MM.1S (cell line): Measurements from ENCODE around the gene NTSR1.

Experiments
- DNase-seq: peaks from one replicate; pipeline ENCODE4 v3.0.0-alpha.2; 2015
- H2AFZ ChIP-seq: fragments of 300-600 bp; sonication (generic); 2 replicates; pipeline ENCODE4 v1.6.0; 2016; ENCODE audit warnings: antibody characterized with exemption, low read length
- H3F3A ChIP-seq: fragments of 300-600 bp; sonication (generic); 2 replicates; pipeline ENCODE4 v1.6.1; 2016; ENCODE audit warnings: mild to moderate bottlenecking, antibody characterized with exemption, low read length, moderate library complexity, mixed read lengths; ENCODE audit not compliant: insufficient read depth
- H3K27ac ChIP-seq: fragments of 300-600 bp; sonication (generic); 2 replicates; pipeline ENCODE4 v1.5.1; 2016; ENCODE audit warnings: mild to moderate bottlenecking, low read length
- H3K27me3 ChIP-seq: fragments of 300-600 bp; sonication (generic); replicated peaks from 2 replicates; pipeline ENCODE4 v1.6.0; 2016; ENCODE audit warnings: low read length; ENCODE audit not compliant: insufficient read depth
- H3K36me3 ChIP-seq: fragments of 300-600 bp; sonication (generic); replicated peaks from 2 replicates; pipeline ENCODE4 v1.6.1; 2016; ENCODE audit warnings: mild to moderate bottlenecking, low read length, mixed read lengths; ENCODE audit not compliant: insufficient read depth
- H3K4me1 ChIP-seq: fragments of 300-600 bp; sonication (generic); 2 replicates; pipeline ENCODE4 v1.6.1; 2016; ENCODE audit warnings: low read length, mixed read lengths
- H3K4me2 ChIP-seq: fragments of 300-600 bp; sonication (generic); 2 replicates; pipeline ENCODE4 v1.6.0; 2016; ENCODE audit warnings: low read depth, low read length
- H3K4me3 ChIP-seq: fragments of 300-600 bp; sonication (generic); 2 replicates; pipeline ENCODE4 v1.5.1; 2016; ENCODE audit warnings: low read length, mixed read lengths
- H3K79me2 ChIP-seq: fragments of 300-600 bp; sonication (generic); 2 replicates; pipeline ENCODE4 v1.6.1; 2016; ENCODE audit warnings: mixed run types, low read length, mixed read lengths
- H3K9ac ChIP-seq: fragments of 300-600 bp; sonication (generic); 2 replicates; pipeline ENCODE4 v1.6.1; 2016; ENCODE audit warnings: low read length, mixed read lengths
- H3K9me2 ChIP-seq: fragments of 300-600 bp; sonication (generic); replicated peaks from 2 replicates; pipeline ENCODE4 v1.6.1; 2016; ENCODE audit warnings: mild to moderate bottlenecking, low read length, mixed read lengths; ENCODE audit not compliant: insufficient read depth
- H3K9me3 ChIP-seq: fragments of 300-600 bp; sonication (generic); replicated peaks from 2 replicates; pipeline ENCODE4 v1.6.1; 2016; ENCODE audit warnings: mild to moderate bottlenecking, low read length, mixed read lengths; ENCODE audit not compliant: insufficient read depth
- H4K20me1 ChIP-seq: fragments of 300-600 bp; sonication (generic); 2 replicates; pipeline ENCODE4 v1.6.1; 2016; ENCODE audit warnings: mild to moderate bottlenecking, low read length, moderate library complexity, mixed read lengths; ENCODE audit not compliant: insufficient read depth
- EZH2 ChIP-seq: fragments of 300-600 bp; sonication (generic); optimal IDR thresholded peaks from 2 replicates; pipeline ENCODE3; 2017; ENCODE audit warnings: low read depth, mild to moderate bottlenecking, antibody characterized with exemption, low read length, mixed read lengths
- EZH2phosphoT487 ChIP-seq: fragments of 300-600 bp; sonication (generic); IDR thresholded peaks from 2 replicates; pipeline ENCODE4 v1.6.1; 2018; ENCODE audit warnings: antibody characterized with exemption, low read length
- TF ChIP-seq, protein P1 (sequence below): fragments of 300-600 bp; sonication (generic); IDR thresholded peaks from 2 replicates; pipeline ENCODE4 v1.5.1; 2016; ENCODE audit warnings: antibody characterized with exemption, low read length, mixed read lengths

NTSR1 gene

DNA sequence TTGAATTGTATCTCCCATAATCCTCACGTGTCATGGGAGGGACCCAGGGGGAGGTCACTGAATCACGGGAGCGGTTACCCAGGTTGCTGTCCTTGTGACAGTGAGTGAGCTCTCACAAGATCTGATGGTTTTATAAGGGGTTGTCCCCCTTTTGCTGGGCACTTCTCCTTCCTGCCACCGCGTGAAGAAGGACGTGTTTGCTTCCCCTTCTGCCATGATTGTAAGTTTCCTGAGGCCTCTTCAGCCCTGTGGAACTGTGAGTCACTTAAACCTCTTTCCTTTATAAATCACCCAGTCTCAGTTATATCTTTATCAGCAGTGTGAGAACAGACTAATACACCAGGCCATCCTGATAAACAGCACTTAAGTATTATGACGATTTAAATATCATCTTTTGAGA is 78.7 kb downstream of the NTSR1 start:
- H3K4me2 ChIP-seq: no peak overlapping the region
- H3K9me3 ChIP-seq: no peaks in the 10 kb centered on the region
- TF ChIP-seq, protein P1, sequence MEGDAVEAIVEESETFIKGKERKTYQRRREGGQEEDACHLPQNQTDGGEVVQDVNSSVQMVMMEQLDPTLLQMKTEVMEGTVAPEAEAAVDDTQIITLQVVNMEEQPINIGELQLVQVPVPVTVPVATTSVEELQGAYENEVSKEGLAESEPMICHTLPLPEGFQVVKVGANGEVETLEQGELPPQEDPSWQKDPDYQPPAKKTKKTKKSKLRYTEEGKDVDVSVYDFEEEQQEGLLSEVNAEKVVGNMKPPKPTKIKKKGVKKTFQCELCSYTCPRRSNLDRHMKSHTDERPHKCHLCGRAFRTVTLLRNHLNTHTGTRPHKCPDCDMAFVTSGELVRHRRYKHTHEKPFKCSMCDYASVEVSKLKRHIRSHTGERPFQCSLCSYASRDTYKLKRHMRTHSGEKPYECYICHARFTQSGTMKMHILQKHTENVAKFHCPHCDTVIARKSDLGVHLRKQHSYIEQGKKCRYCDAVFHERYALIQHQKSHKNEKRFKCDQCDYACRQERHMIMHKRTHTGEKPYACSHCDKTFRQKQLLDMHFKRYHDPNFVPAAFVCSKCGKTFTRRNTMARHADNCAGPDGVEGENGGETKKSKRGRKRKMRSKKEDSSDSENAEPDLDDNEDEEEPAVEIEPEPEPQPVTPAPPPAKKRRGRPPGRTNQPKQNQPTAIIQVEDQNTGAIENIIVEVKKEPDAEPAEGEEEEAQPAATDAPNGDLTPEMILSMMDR: no peak
- TF ChIP-seq EZH2 (no peak), EZH2phosphoT487 (no peak)
- H3K4me1 ChIP-seq: no peaks in the 10 kb centered on the region
- no peak overlapping the region for H3K27ac ChIP-seq
- no peak overlapping the region for H3K9ac ChIP-seq
- H3K27me3 ChIP-seq: peaks cover 82% of the 10 kb centered on the region
- H4K20me1 ChIP-seq: no peaks in the 10 kb centered on the region
- H2AFZ ChIP-seq: no peak overlapping the region
- H3K9me2 ChIP-seq: no peaks in the 10 kb centered on the region
- no peaks in the 10 kb centered on the region for H3K79me2 ChIP-seq
- H3K4me3 ChIP-seq: no peak overlapping the region
- no peaks in the 10 kb centered on the region for H3F3A ChIP-seq
- no peak for DNase-seq
- H3K36me3 ChIP-seq: no peaks in the 10 kb centered on the region

DNA sequence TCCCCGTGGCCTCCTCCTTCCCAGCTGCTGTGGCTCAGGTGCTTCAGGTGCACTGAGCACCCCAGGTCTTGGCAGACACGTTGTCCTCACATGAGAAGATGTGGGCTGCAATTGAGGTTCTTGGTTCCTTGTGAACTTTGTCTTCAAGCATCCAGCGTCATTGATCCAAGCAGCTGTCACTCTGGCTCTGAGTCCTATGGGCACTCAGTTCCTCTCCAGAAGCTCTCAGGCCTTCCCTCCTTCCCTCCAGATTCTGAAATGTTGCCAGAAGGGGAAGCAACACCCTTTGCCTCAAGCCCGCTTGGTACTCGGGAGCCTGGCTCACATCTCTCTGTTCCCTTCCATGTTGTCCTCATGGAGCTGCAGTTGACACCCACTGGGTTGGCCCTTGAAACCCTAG is 79.2 kb downstream of the NTSR1 start:
- H3K27ac ChIP-seq: no peak overlapping the region
- no peak overlapping the region for H3K4me2 ChIP-seq
- H3K4me1 ChIP-seq: no peaks in the 10 kb centered on the region
- H3K9me3 ChIP-seq: no peaks in the 10 kb centered on the region
- H3K79me2 ChIP-seq: no peaks in the 10 kb centered on the region
- H3K27me3 ChIP-seq: peaks cover 77% of the 10 kb centered on the region
- TF ChIP-seq EZH2: no peak
- TF ChIP-seq EZH2phosphoT487: no peak
- TF ChIP-seq, protein P1: no peak
- H3K9ac ChIP-seq: no peak overlapping the region
- H3K36me3 ChIP-seq: no peaks in the 10 kb centered on the region
- DNase-seq: no peak
- H4K20me1 ChIP-seq: no peaks in the 10 kb centered on the region
- H2AFZ ChIP-seq: no peak overlapping the region
- no peaks in the 10 kb centered on the region for H3F3A ChIP-seq
- H3K9me2 ChIP-seq: no peaks in the 10 kb centered on the region
- H3K4me3 ChIP-seq: no peak overlapping the region

DNA sequence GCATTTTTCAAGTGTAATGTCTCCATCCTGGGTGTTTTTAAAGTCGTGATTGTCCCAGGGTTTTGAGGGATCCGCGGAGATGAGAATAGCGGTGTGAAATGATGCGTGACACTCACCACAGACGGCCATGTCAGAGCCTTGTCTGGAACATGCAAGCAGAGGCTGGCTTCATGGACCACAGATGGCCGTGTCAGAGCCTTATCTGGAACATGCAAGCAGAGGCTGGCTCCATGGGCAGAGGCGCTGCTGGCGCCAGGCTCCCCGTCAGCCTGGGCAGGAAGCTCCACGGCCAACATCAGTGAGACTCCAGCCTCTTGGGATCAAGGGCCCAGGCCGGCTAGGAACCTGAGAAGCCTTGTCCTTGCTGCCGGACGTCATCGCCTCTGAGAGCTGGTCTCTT is 80.0 kb downstream of the NTSR1 start:
- no peak for TF ChIP-seq EZH2
- TF ChIP-seq, protein P1: no peak
- no peak for TF ChIP-seq EZH2phosphoT487
- no peak for DNase-seq
- Histone ChIP-seq H3K9ac (no peak overlapping the region), H3K4me3 (no peak overlapping the region), H3K79me2 (no peaks in the 10 kb centered on the region), H3K4me2 (no peak overlapping the region), H3K27ac (no peak overlapping the region), H2AFZ (no peak overlapping the region), H3K27me3 (peaks cover 69% of the 10 kb centered on the region), H4K20me1 (no peaks in the 10 kb centered on the region), H3K36me3 (no peaks in the 10 kb centered on the region), H3F3A (no peaks in the 10 kb centered on the region), H3K9me3 (no peaks in the 10 kb centered on the region), H3K4me1 (peaks cover 2% of the 10 kb centered on the region), H3K9me2 (no peaks in the 10 kb centered on the region)

DNA sequence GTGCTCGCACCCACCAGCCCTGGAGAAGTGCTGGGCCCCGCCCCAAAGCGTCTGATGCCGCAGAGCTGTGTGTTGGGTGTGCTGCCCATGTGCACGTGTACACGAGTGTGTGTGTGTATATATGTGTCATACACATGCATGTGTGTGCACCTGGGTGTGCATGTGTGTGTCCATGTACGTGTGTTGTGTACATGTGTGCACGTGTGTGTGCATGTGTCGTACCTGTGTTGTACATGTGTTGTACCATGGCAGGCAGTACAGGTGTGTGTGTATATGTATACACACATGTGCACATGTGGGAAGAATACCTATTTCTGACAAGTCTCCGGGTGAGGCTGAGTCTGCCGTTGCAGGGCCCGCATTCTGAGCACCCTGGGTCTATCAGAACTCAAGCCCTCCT is 81.4 kb downstream of the NTSR1 start:
- Histone ChIP-seq H3K9ac (no peak overlapping the region), H3K79me2 (no peaks in the 10 kb centered on the region), H3F3A (peaks cover 7% of the 10 kb centered on the region), H3K36me3 (no peaks in the 10 kb centered on the region), H3K4me1 (peaks cover 6% of the 10 kb centered on the region), H3K4me3 (no peak overlapping the region), H2AFZ (no peak overlapping the region), H3K27me3 (peaks cover 56% of the 10 kb centered on the region), H3K4me2 (no peak overlapping the region), H4K20me1 (no peaks in the 10 kb centered on the region), H3K9me2 (no peaks in the 10 kb centered on the region), H3K9me3 (no peaks in the 10 kb centered on the region), H3K27ac (no peak overlapping the region)
- DNase-seq: no peak
- TF ChIP-seq EZH2phosphoT487 (no peak), EZH2 (no peak)
- TF ChIP-seq, protein P1: no peak
